Glomerular visceral epithelial cell (primary cell): ENCODE data around the gene ALDH1A3.
"Not testable (repeated sequence)": the region's sequence is repeated elsewhere in the genome, so short reads cannot be mapped to it uniquely, and the experiment has no call there.

Source experiments
- DNase-seq: peaks from one replicate; pipeline ENCODE4 v3.0.0-alpha.2; 2016; ENCODE audit errors: extremely low spot score

ALDH1A3 gene

DNA sequence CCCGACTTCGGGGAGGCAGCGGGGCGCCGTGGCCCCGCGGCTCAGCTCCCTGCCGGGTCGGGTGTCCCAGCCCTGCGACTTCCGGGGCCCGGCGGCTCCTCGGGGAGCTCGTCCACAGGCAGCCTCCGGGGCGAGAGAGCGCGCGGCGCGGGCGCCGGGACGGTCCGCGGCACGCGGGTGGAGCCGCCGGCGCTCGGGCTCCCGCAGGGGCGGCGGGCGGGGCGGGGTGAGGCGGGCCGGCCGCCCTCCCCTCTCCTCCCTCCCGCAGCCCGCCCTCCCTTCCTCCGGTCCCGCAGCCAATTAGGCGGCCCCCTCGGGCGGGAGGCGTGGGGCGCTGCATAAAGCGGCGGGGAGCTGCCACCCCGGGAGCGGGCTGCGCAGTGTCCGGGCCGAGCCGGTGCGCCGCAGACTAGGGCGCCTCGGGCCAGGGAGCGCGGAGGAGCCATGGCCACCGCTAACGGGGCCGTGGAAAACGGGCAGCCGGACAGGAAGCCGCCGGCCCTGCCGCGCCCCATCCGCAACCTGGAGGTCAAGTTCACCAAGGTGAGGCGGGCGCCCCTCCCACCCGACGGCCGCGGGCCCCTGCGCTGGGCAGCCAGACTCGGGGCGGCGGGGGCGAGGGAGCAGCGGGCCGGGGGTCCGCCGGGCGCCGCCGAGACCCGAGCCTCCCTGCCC lies at the start of gene ALDH1A3:
Gene ALDH1A3, plus strand, starts transcription at position 368 of the 675 bp plus-strand sequence. Its CDS starts 77 bp downstream, at position 445.
- peak; percentile 61 for DNase-seq

DNA sequence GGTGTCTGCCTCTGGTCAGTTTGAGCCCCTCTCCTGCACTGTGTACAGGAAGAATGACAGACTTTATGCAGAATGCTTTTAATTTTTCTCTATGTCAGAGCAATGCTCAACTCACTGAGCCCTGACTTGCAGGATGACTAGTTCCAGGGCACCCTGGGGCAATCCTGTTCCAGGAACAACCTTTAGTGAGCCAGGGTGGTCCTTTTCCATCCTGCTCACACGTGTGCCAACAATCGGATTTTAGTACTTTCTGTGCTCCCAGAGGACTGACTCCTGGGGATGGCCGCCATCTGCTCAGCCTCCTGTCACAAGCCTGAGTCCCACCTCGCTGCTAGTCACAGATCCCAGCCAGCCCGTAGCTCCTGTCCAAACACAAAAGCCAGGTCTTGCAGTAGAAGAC lies 48.2 kb upstream of the ALDH1A3 start:
- no peak for DNase-seq

GRCh38 chr15:100832149-100832942 lies 47.3 kb upstream of the ALDH1A3 start:
- DNase-seq: no peak

GRCh38 chr15:100833417-100834389 lies 45.9 kb upstream of the ALDH1A3 start:
- no peak for DNase-seq

- no peak for DNase-seq
Observed at GRCh38 chr15:100834731-100835130, 44.9 kb upstream of the ALDH1A3 start.

DNA sequence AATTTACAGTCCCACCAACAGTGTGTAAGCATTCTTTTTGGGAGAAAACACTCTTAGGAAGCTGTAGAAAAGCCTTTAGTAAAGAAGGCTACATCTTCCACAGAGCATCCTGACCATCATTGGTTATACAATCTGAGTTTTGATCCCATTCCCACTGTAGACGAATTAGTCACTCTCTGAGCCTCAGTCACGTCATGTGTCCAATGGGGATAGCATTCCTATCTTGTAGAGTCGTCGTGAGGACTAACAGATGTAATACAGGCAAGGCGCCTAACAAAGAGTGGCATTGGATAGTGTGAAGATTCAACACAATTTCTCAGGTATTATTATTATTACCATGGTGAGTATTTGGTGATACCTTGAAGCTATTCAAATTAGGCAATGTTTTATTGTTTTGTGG lies 44.0 kb upstream of the ALDH1A3 start:
- no peak for DNase-seq

DNA sequence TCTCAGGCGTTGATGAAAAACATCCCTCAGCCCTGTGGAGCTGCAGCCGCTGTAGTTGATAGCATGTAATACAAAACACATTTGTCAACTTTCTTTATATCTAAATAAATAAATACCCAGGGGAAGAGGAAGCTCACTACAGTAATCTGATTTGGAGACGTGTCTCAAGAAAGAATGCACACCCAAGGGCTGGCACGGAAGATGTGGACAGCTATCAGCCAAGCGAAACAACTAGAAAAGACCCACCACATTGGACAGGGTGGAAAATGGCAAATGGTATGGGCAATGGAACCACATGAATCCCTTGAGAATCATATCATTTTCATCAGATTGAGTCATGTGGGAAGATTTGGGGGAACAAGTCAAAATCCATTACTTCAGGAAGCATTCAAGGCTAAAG lies 43.1 kb upstream of the ALDH1A3 start:
- no peak for DNase-seq

DNA sequence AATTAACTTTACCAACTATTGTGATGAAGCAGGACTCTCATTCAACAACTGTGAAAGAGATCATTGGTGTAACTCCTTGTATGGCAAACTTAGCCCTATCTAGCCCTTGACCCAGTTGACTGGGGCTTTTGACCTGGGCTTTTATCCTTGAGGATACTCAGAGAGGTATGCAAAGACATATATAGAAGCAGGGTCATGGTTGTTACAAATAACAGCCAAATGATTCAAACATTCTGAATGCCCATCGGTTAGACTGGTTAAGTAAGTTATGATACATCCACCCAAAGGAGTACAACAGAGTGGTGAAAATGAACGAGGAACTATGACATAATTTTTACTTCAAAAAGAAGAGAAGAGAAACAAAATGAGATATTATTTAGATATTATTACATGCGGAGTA lies 38.2 kb upstream of the ALDH1A3 start:
- DNase-seq: no peak

GRCh38 chr15:100842756-100843730 lies 36.6 kb upstream of the ALDH1A3 start:
- no peak for DNase-seq

- no peak for DNase-seq
Observed at GRCh38 chr15:100844167-100844566, 35.5 kb upstream of the ALDH1A3 start.

- DNase-seq: no peak
Observed at GRCh38 chr15:100844778-100845177, 34.9 kb upstream of the ALDH1A3 start.

GRCh38 chr15:100847194-100847593 lies 32.4 kb upstream of the ALDH1A3 start:
- DNase-seq: no peak

GRCh38 chr15:100849021-100849854 lies 30.4 kb upstream of the ALDH1A3 start:
- peak; percentile 12 for DNase-seq

GRCh38 chr15:100849855-100850218 lies 29.8 kb upstream of the ALDH1A3 start:
- DNase-seq: no peak

DNA sequence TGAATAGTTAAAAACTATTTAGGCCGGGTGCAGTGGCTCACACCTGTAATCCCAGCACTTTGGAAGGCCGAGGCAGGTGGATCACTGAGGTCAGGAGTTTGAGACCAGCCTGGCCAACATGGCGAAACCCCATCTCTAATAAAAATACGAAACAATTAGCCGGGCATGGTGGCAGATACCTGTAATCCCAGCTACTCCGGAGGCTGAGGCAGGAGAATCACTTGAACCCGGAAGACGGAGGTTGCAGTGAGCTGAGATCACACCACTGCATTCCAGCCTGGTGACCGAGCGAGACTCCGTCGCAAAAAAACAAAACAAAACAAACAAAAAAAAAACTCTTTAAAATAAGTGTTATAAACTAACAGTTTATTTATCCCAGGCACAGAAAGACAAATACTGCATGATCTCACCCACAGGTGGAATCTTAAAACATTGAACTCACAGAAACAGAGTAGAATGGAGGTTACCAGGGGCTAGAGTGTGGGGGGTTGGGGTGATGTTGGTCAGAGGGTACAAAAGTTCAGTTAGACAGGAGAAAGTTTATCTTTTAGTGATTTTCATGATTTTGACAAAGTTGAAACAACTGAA lies 28.1 kb upstream of the ALDH1A3 start:
- DNase-seq: not testable (repeated sequence)

DNA sequence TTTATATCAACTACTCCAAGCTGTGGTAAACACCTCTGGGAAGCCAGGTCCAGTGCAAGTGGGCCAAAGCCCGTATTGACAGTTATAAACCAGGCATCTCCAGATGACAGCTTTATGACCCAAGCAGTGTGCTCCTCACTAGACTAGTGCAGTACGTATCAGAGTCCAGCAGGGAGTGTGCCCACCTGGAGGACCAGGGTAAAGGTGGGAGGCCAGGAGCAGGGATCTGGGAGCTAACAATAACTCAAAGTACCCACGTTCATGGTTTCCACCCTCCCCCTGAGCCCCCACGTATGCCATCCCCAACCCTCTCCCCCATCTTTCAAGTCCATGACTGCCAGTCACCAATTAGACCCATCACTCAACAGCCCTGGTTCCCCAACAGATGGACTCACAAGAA lies 27.0 kb upstream of the ALDH1A3 start:
- no peak for DNase-seq

GRCh38 chr15:100853676-100854440 lies 25.8 kb upstream of the ALDH1A3 start:
- no peak for DNase-seq

DNA sequence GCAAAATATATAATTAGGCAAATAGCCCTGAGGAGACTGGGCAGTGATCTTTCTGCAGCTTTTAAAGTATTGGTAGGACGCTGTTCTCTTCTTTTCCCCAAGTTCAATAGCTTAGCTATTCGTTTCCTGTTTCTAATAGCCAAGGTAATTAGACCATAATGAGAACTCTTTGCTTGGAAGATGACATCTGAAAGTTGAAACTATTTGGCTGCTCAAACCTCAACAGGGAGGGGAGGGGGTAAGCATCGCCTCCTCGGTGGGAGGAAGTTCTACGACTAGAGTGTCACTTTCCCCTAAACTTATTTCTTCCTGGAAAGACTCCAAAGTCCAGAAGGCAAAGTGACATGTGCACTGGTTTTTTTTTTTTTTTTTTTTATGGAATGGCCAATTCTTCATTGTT lies 22.8 kb upstream of the ALDH1A3 start:
- DNase-seq: no peak

DNA sequence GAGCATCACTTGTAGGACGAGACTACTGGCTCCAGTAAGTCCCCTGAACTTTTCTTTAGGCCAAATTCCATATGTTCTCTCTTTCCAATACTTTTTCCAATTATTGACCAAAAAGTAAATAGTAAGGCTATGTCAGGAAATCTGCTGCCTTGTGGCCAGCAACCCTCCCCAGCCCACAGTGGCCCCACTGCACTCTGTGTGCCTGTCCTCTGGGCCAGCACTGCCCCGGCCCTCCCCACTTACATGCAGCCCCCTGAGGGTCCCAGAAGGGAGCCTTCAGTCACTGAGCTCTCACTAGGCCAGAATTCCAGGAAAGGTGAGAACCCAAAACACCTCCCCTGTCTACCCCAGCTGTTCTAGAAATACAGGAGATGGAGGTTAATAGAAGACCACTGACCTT lies 21.3 kb upstream of the ALDH1A3 start:
- DNase-seq: no peak
